RWPE2 (cell line): Measurements from ENCODE around the gene TRIM68.

ENCODE experiments used
- ATAC-seq: fragments of 200-7000 bp; cut with Tn5 transposase; 3 replicates; pipeline ENCODE4 v1.9.1; 2021; ENCODE audit warnings: low read depth
- DNase-seq: peaks from one replicate; pipeline ENCODE4 v3.0.0-alpha.2; 2020; ENCODE audit warnings: low spot score
- H3K27ac ChIP-seq: fragments of 450-650 bp; 2 replicates; pipeline ENCODE4 v1.5.1; 2017; ENCODE audit warnings: mild to moderate bottlenecking; ENCODE audit not compliant: poor library complexity, severe bottlenecking
- H3K27me3 ChIP-seq: fragments of 250-450 bp; sonication (Bioruptor Pico); 2 replicates; pipeline ENCODE4 v1.5.1; 2021; ENCODE audit warnings: mild to moderate bottlenecking, moderate library complexity; ENCODE audit not compliant: insufficient read depth, poor library complexity, severe bottlenecking
- H3K36me3 ChIP-seq: fragments of 250-450 bp; sonication (Bioruptor Pico); 2 replicates; pipeline ENCODE4 v1.5.1; 2020; ENCODE audit warnings: low read depth, mild to moderate bottlenecking, moderate library complexity
- H3K4me1 ChIP-seq: fragments of 250-450 bp; sonication (Bioruptor Pico); 2 replicates; pipeline ENCODE4 v1.5.1; 2021; ENCODE audit warnings: mild to moderate bottlenecking, moderate library complexity; ENCODE audit not compliant: insufficient read depth, poor library complexity, severe bottlenecking
- H3K4me3 ChIP-seq: fragments of 250-450 bp; sonication (Bioruptor Pico); 2 replicates; pipeline ENCODE4 v1.5.1; 2021; ENCODE audit warnings: mild to moderate bottlenecking, moderate library complexity; ENCODE audit not compliant: severe bottlenecking
- H3K9me3 ChIP-seq: fragments of 250-450 bp; sonication (Bioruptor Pico); 2 replicates; pipeline ENCODE4 v1.5.1; 2021; ENCODE audit warnings: mild to moderate bottlenecking, moderate library complexity; ENCODE audit not compliant: severe bottlenecking
- CTCF ChIP-seq: fragments of 450-650 bp; IDR thresholded peaks from one replicate; pipeline ENCODE4 v1.5.1; 2017; ENCODE audit warnings: mild to moderate bottlenecking, moderate library complexity; ENCODE audit not compliant: poor library complexity, severe bottlenecking

TRIM68 gene

GRCh38 chr11:4619514-4619913 lies 11.5 kb upstream of the TRIM68 start:
- no peak overlapping the region for H3K4me3 ChIP-seq
- H3K36me3 ChIP-seq: no peaks in the 10 kb centered on the region
- no peaks in the 10 kb centered on the region for H3K27me3 ChIP-seq
- no peak for ATAC-seq
- no peak for DNase-seq
- no peaks in the 10 kb centered on the region for H3K9me3 ChIP-seq
- TF ChIP-seq CTCF: no peak
- no peaks in the 10 kb centered on the region for H3K4me1 ChIP-seq
- H3K27ac ChIP-seq: no peak overlapping the region

GRCh38 chr11:4615856-4616444 lies 7.9 kb upstream of the TRIM68 start:
- no peaks in the 10 kb centered on the region for H3K36me3 ChIP-seq
- DNase-seq: no peak
- no peak for ATAC-seq
- no peaks in the 10 kb centered on the region for H3K9me3 ChIP-seq
- H3K27ac ChIP-seq: no peak overlapping the region
- no peaks in the 10 kb centered on the region for H3K4me1 ChIP-seq
- H3K4me3 ChIP-seq: no peak overlapping the region
- TF ChIP-seq CTCF: no peak
- no peaks in the 10 kb centered on the region for H3K27me3 ChIP-seq

- Histone ChIP-seq H3K9me3 (no peaks in the 10 kb centered on the region), H3K27ac (no peak overlapping the region), H3K4me1 (peaks cover 4% of the 10 kb centered on the region), H3K27me3 (no peaks in the 10 kb centered on the region), H3K36me3 (no peaks in the 10 kb centered on the region), H3K4me3 (no peak overlapping the region)
- no peak for TF ChIP-seq CTCF
- DNase-seq (no peak), ATAC-seq (no peak)
Observed at GRCh38 chr11:4611986-4612385, 4.0 kb upstream of the TRIM68 start.

GRCh38 chr11:4610258-4610935 lies 2.4 kb upstream of the TRIM68 start:
- ATAC-seq (no peak), DNase-seq (no peak)
- H3K9me3 ChIP-seq: no peaks in the 10 kb centered on the region
- no peaks in the 10 kb centered on the region for H3K27me3 ChIP-seq
- no peak overlapping the region for H3K4me3 ChIP-seq
- peaks cover 5% of the 10 kb centered on the region for H3K4me1 ChIP-seq
- no peak overlapping the region for H3K27ac ChIP-seq
- H3K36me3 ChIP-seq: no peaks in the 10 kb centered on the region
- no peak for TF ChIP-seq CTCF

- H3K27me3 ChIP-seq: no peaks in the 10 kb centered on the region
- ATAC-seq (no peak), DNase-seq (no peak)
- peaks cover 5% of the 10 kb centered on the region for H3K4me1 ChIP-seq
- H3K36me3 ChIP-seq: peaks cover 7% of the 10 kb centered on the region
- peak overlapping the region; percentile 49 for H3K27ac ChIP-seq
- peak overlapping the region; percentile 60 for H3K4me3 ChIP-seq
- H3K9me3 ChIP-seq: no peaks in the 10 kb centered on the region
- no peak for TF ChIP-seq CTCF
Observed at GRCh38 chr11:4607096-4607495, 935 bp downstream of the TRIM68 start.
